ENCODE results near the gene DTNB.
"Not testable (repeated sequence)": the region's sequence is repeated elsewhere in the genome, so short reads cannot be mapped to it uniquely, and the experiment has no call there.

Gene DTNB

GRCh38 chr2:25585189-25585588 is 88.2 kb downstream of the DTNB start:
- no peak for DNase-seq

- no peak for DNase-seq
These were observed 91.1 kb downstream of the DTNB start for GRCh38 chr2:25582077-25582830.

- no peak for DNase-seq
These were observed 96.8 kb downstream of the DTNB start for GRCh38 chr2:25576596-25576995.

GRCh38 chr2:25572638-25573037 is 100.7 kb downstream of the DTNB start:
- no peak for DNase-seq

- no peak for DNase-seq
These were observed 103.1 kb downstream of the DTNB start for GRCh38 chr2:25570161-25570845.

- no peak for DNase-seq
These were observed 106.0 kb downstream of the DTNB start for GRCh38 chr2:25567406-25567805.

- DNase-seq: no peak
These were observed 106.7 kb downstream of the DTNB start for GRCh38 chr2:25566694-25567093.

- DNase-seq: no peak
These were observed 107.3 kb downstream of the DTNB start for GRCh38 chr2:25566094-25566493.

- DNase-seq: no peak
These were observed 112.1 kb downstream of the DTNB start for GRCh38 chr2:25561136-25561850.

- DNase-seq: no peak
These were observed 114.2 kb downstream of the DTNB start for GRCh38 chr2:25559148-25559547.

- peak; percentile 93 for DNase-seq
These were observed 115.1 kb downstream of the DTNB start for GRCh38 chr2:25558262-25558661.

- no peak for DNase-seq
These were observed 116.0 kb downstream of the DTNB start for GRCh38 chr2:25557179-25558036.

- no peak for DNase-seq
These were observed 121.1 kb downstream of the DTNB start for GRCh38 chr2:25552318-25552717.

- DNase-seq: no peak
These were observed 122.1 kb downstream of the DTNB start for GRCh38 chr2:25551316-25551715.

GRCh38 chr2:25549571-25549970 is 123.8 kb downstream of the DTNB start:
- not testable (repeated sequence) for DNase-seq

- no peak for DNase-seq
These were observed 124.8 kb downstream of the DTNB start for GRCh38 chr2:25548601-25549000.

GRCh38 chr2:25546852-25547251 is 126.5 kb downstream of the DTNB start:
- DNase-seq: no peak

- DNase-seq: no peak
These were observed 127.5 kb downstream of the DTNB start for GRCh38 chr2:25545899-25546298.

GRCh38 chr2:25544445-25544844 is 128.9 kb downstream of the DTNB start:
- no peak for DNase-seq

- DNase-seq: no peak
These were observed 129.4 kb downstream of the DTNB start for GRCh38 chr2:25543939-25544338.

GRCh38 chr2:25541378-25541777 is 132.0 kb downstream of the DTNB start:
- no peak for DNase-seq

- DNase-seq: no peak
These were observed 134.2 kb downstream of the DTNB start for GRCh38 chr2:25539136-25539535.

- DNase-seq: no peak
These were observed 135.9 kb downstream of the DTNB start for GRCh38 chr2:25537526-25537925.

Measured in SIG-M5 (cell line).